WTC11 (cell line): ENCODE results near the gene GRPEL1. TPM values are rescaled to one million over a fixed set of nuclear protein-coding genes. Genes with fewer than 3 reads are reported as not detected.

Experiments used
- AFF4 ChIP-seq: sonication (generic); formaldehyde crosslinking; IDR thresholded peaks from 2 replicates; pipeline ENCODE4 v1.8.1; 2023; ENCODE audit warnings: mild to moderate bottlenecking, missing genetic modification reagents, borderline replicate concordance
- ERG ChIP-seq: fragments of 250-450 bp; sonication (Bioruptor Pico); IDR thresholded peaks from 2 replicates; pipeline ENCODE4 v1.8.0; 2021; ENCODE audit warnings: mild to moderate bottlenecking
- ESRRA ChIP-seq: sonication (generic); formaldehyde crosslinking; IDR thresholded peaks from 2 replicates; pipeline ENCODE4 v1.8.1; 2022; ENCODE audit warnings: mild to moderate bottlenecking, missing genetic modification reagents, borderline replicate concordance
- FOXK1 ChIP-seq: sonication (generic); formaldehyde crosslinking; IDR thresholded peaks from 2 replicates; pipeline ENCODE4 v1.8.0; 2022; ENCODE audit warnings: mild to moderate bottlenecking, moderate library complexity, missing genetic modification reagents
- GRHL2 ChIP-seq: fragments of 250-450 bp; sonication (Bioruptor Pico); IDR thresholded peaks from 2 replicates; pipeline ENCODE4 v1.8.0; 2022; ENCODE audit warnings: mild to moderate bottlenecking, moderate library complexity; ENCODE audit not compliant: insufficient replicate concordance, severe bottlenecking
- MAX ChIP-seq: sonication (generic); formaldehyde crosslinking; IDR thresholded peaks from 2 replicates; pipeline ENCODE4 v1.8.0; 2022; ENCODE audit warnings: mild to moderate bottlenecking, missing genetic modification reagents
- MYBL2 ChIP-seq: sonication (generic); formaldehyde crosslinking; IDR thresholded peaks from 2 replicates; pipeline ENCODE4 v1.8.1; 2023; ENCODE audit warnings: mild to moderate bottlenecking, moderate library complexity, missing genetic modification reagents
- NR2C2 ChIP-seq: sonication (generic); formaldehyde crosslinking; IDR thresholded peaks from 2 replicates; pipeline ENCODE4 v1.8.0; 2022; ENCODE audit warnings: mild to moderate bottlenecking, missing genetic modification reagents
- NR3C1 ChIP-seq: sonication (generic); formaldehyde crosslinking; conservative IDR thresholded peaks from 2 replicates; pipeline ENCODE4 v1.8.1; 2023; ENCODE audit warnings: low read depth, mild to moderate bottlenecking, missing genetic modification reagents
- PRDM15 ChIP-seq: sonication (generic); formaldehyde crosslinking; IDR thresholded peaks from 2 replicates; pipeline ENCODE4 v1.8.0; 2022; ENCODE audit warnings: missing genetic modification reagents
- RELA ChIP-seq: sonication (generic); formaldehyde crosslinking; IDR thresholded peaks from 2 replicates; pipeline ENCODE4 v1.8.1; 2022; ENCODE audit warnings: missing genetic modification reagents, mild to moderate bottlenecking, borderline replicate concordance
- ZNF138 ChIP-seq: sonication (generic); formaldehyde crosslinking; conservative IDR thresholded peaks from 2 replicates; pipeline ENCODE4 v1.8.1; 2022; ENCODE audit warnings: mild to moderate bottlenecking, moderate library complexity, missing genetic modification reagents
- ZNF263 ChIP-seq: sonication (generic); formaldehyde crosslinking; IDR thresholded peaks from 2 replicates; pipeline ENCODE4 v1.8.1; 2022; ENCODE audit warnings: low read depth, mild to moderate bottlenecking, moderate library complexity, missing genetic modification reagents
- ZNF281 ChIP-seq: sonication (generic); formaldehyde crosslinking; IDR thresholded peaks from 2 replicates; pipeline ENCODE4 v1.8.0; 2023; ENCODE audit warnings: mild to moderate bottlenecking, missing genetic modification reagents
- ZNF317 ChIP-seq: sonication (generic); formaldehyde crosslinking; IDR thresholded peaks from 2 replicates; pipeline ENCODE4 v1.8.1; 2023; ENCODE audit warnings: low read depth, mild to moderate bottlenecking, moderate library complexity, missing genetic modification reagents, borderline replicate concordance
- ZNF423 ChIP-seq: fragments of 250-450 bp; sonication (Bioruptor Pico); IDR thresholded peaks from 2 replicates; pipeline ENCODE4 v2.1.2; 2022; ENCODE audit warnings: mild to moderate bottlenecking, moderate library complexity
- ZNF512 ChIP-seq: sonication (generic); formaldehyde crosslinking; IDR thresholded peaks from 2 replicates; pipeline ENCODE4 v1.8.1; 2022; ENCODE audit warnings: missing genetic modification reagents, borderline replicate concordance
- total RNA-seq: library from RNA; stranded (reverse); gene quantifications from 3 replicates; pipeline ENCODE4 v1.2.3, GENCODE V29; 2021
- TF ChIP-seq, protein P1 (sequence below): fragments of 250-450 bp; sonication (Bioruptor Pico); IDR thresholded peaks from 2 replicates; pipeline ENCODE4 v1.9.0; 2021; ENCODE audit warnings: moderate library complexity, mild to moderate bottlenecking, inconsistent platforms, borderline replicate concordance
- TF ChIP-seq, protein P2 (sequence below): sonication (generic); formaldehyde crosslinking; IDR thresholded peaks from 2 replicates; pipeline ENCODE4 v1.8.1; 2022; ENCODE audit warnings: mild to moderate bottlenecking, missing genetic modification reagents, moderate library complexity, borderline replicate concordance
- TF ChIP-seq, protein P3 (sequence below): sonication (generic); formaldehyde crosslinking; IDR thresholded peaks from 2 replicates; pipeline ENCODE4 v1.8.1; 2023; ENCODE audit warnings: mild to moderate bottlenecking, missing genetic modification reagents, moderate library complexity

GRPEL1 gene
- total RNA-seq, 1 experiment from 2014 or later = 50.0 TPM

DNA sequence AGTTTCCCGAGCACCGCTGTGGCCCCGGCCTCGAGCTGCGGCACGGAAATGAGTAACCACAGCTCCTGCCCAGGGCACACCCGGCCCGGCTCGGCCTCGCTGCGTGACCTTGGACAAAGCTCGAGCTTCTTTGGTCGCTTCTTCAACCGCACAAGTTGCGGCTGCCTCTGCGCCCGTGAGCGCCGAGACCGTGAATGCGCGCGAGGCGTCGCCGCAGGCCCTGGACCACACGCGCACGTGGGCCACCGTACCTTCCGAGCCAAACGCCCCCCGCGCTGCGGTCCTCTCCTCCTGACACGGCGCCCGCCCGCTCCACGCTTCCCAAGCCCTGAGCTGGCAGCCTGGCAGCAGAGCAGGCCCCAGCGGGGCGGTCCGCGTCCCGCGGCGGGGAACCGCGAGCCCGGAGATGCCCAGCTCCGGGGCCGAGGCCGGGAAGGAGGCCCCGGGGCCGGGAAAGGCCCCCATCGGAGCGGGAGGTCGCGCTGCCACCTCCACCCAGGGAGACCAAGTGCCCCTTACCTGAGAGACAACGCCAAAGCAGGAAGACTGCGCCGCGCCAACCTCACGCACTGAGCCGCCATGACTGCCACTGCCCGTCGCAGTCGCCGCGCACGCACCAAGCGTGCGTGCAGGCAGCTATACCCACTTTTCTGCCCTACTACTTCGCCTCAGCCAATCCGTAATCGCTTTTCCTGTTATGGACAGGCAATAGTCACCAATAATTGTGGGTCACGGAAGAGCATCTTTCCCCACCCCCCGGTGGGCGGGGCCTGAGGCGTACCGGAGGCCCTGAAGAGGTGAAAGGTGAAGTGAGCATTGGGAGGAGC is at the start of gene GRPEL1 (continued):
- no peak; the same call in 1 of the 2 replicates for TF ChIP-seq ZNF281 (CRISPR knock-in tag)
- 0 out of 2 replicates have a peak, but pooled peaks have one; percentile 19 for TF ChIP-seq NR2C2 (CRISPR knock-in tag)
- TF ChIP-seq ZNF317 (CRISPR knock-in tag) = no peak
- TF ChIP-seq AFF4 (CRISPR knock-in tag) = no peak
- TF ChIP-seq GRHL2 (CRISPR knock-in tag) = no peak
- no peak for TF ChIP-seq PRDM15 (CRISPR knock-in tag)
- TF ChIP-seq, protein P1, sequence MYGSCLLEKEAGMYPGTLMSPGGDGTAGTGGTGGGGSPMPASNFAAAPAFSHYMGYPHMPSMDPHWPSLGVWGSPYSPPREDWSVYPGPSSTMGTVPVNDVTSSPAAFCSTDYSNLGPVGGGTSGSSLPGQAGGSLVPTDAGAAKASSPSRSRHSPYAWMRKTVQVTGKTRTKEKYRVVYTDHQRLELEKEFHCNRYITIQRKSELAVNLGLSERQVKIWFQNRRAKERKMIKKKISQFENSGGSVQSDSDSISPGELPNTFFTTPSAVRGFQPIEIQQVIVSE (CRISPR knock-in tag) = no peak; the same call in 1 of the 2 replicates
- TF ChIP-seq, protein P2, sequence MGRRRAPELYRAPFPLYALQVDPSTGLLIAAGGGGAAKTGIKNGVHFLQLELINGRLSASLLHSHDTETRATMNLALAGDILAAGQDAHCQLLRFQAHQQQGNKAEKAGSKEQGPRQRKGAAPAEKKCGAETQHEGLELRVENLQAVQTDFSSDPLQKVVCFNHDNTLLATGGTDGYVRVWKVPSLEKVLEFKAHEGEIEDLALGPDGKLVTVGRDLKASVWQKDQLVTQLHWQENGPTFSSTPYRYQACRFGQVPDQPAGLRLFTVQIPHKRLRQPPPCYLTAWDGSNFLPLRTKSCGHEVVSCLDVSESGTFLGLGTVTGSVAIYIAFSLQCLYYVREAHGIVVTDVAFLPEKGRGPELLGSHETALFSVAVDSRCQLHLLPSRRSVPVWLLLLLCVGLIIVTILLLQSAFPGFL (CRISPR knock-in tag) = no peak
- TF ChIP-seq, protein P3, sequence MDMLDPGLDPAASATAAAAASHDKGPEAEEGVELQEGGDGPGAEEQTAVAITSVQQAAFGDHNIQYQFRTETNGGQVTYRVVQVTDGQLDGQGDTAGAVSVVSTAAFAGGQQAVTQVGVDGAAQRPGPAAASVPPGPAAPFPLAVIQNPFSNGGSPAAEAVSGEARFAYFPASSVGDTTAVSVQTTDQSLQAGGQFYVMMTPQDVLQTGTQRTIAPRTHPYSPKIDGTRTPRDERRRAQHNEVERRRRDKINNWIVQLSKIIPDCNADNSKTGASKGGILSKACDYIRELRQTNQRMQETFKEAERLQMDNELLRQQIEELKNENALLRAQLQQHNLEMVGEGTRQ (CRISPR knock-in tag) = peak; percentile 43
- TF ChIP-seq ZNF138 (CRISPR knock-in tag) = no peak
- TF ChIP-seq ERG (CRISPR knock-in tag) = no peak
- peak; percentile 83; the same call in 1 of the 2 replicates for TF ChIP-seq FOXK1 (CRISPR knock-in tag)
- no peak for TF ChIP-seq NR3C1
- TF ChIP-seq ESRRA (CRISPR knock-in tag) = peak; percentile 70; the same call in 1 of the 2 replicates
- TF ChIP-seq MYBL2 (CRISPR knock-in tag) = peak; percentile 58
- no peak for TF ChIP-seq ZNF512 (CRISPR knock-in tag)
- TF ChIP-seq ZNF263 (CRISPR knock-in tag) = no peak
- TF ChIP-seq ZNF423 = no peak
- TF ChIP-seq RELA (CRISPR knock-in tag) = peak; percentile 76; the same call in 1 of the 2 replicates
- peak; percentile 77 for TF ChIP-seq MAX (CRISPR knock-in tag)
